ENCODE data around the gene KHDRBS2.

DNA sequence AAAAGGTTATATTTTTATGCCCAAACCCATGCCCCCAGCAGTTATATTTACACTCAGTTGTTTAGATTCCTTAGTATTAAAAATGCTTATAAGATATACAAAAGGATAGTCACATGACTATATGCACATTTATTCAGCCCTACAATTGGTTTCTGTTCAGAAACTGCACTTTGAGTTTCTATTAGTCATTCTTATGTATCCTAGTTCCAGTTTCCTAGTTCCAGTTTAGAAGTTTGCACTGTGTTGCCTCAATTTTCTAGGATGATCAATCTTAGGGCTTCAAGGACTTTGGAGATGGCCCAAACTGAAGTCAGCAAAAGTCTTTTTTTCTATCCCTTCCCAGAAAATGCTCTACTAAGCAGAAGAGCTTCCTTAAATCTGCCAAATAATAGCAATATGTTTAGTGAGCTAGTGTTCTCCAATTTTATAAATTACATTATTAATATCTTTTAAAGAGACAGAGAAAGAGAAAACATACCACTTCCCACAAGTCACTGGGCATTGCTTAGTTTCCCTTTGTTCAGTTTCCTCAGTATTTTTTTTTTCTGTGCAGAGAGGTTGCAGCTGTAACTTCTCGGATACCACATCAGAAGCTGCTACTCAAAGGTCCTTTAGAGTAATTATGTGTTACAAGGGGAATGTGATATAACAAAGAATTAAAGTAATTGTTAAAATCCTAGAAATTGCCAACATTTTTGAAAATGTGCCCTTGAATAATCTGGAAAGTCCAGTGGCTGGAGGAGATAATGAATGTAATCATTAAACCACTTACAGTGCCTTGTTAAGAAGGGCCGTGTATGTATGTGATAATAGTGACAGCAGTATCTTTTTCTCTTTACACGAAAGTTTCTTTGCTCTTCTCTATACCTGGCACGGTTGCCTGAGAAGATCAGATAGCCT, 138.8 kb downstream of the KHDRBS2 start:
- TF ChIP-seq, protein P1, sequence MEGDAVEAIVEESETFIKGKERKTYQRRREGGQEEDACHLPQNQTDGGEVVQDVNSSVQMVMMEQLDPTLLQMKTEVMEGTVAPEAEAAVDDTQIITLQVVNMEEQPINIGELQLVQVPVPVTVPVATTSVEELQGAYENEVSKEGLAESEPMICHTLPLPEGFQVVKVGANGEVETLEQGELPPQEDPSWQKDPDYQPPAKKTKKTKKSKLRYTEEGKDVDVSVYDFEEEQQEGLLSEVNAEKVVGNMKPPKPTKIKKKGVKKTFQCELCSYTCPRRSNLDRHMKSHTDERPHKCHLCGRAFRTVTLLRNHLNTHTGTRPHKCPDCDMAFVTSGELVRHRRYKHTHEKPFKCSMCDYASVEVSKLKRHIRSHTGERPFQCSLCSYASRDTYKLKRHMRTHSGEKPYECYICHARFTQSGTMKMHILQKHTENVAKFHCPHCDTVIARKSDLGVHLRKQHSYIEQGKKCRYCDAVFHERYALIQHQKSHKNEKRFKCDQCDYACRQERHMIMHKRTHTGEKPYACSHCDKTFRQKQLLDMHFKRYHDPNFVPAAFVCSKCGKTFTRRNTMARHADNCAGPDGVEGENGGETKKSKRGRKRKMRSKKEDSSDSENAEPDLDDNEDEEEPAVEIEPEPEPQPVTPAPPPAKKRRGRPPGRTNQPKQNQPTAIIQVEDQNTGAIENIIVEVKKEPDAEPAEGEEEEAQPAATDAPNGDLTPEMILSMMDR (IDR thresholded peaks at IDR 0.05), result no peak
- no peak for TF ChIP-seq POLR2A (IDR thresholded peaks at IDR 0.05)

Data from Peyer's patch (tissue), 4 donors.